ENCODE results near the gene ST3GAL5. TPM values are rescaled to one million over a fixed set of nuclear protein-coding genes. Genes with fewer than 3 reads are reported as not detected.

Gene ST3GAL5
- polyA plus RNA-seq, 1 experiment: 16.0 TPM

GRCh38 chr2:85929096-85930050, 40.6 kb upstream of the ST3GAL5 start:
- CTCF ChIA-PET: interaction anchor here (0.5 to 1.2 kb wide), 3 partner anchors 22 to 69 kb away, joined by 3 read pairs; no protein-coding TSS in a partner anchor
- Histone ChIP-seq H3K4me3 (ENCODE audit: low read depth, low read length) (no peak overlapping the region), H3K36me3 (ENCODE audit: control insufficient read depth, insufficient read depth, low read length) (no peaks in the 10 kb centered on the region), H3K27me3 (ENCODE audit: control insufficient read depth, insufficient read depth, low read length) (no peaks in the 10 kb centered on the region)
- POLR2A ChIA-PET: no interaction called here
- DNase-seq (ENCODE audit: low read depth): no peak
- TF ChIP-seq CTCF (IDR thresholded peaks at IDR 0.05; ENCODE audit: insufficient read depth, low read depth, low read length): no peak

- H3K36me3 ChIP-seq (ENCODE audit: control insufficient read depth, insufficient read depth, low read length): no peaks in the 10 kb centered on the region
- no peak for TF ChIP-seq CTCF (IDR thresholded peaks at IDR 0.05; ENCODE audit: insufficient read depth, low read depth, low read length)
- no peaks in the 10 kb centered on the region for H3K27me3 ChIP-seq (ENCODE audit: control insufficient read depth, insufficient read depth, low read length)
- H3K4me3 ChIP-seq (ENCODE audit: low read depth, low read length): no peak overlapping the region
- ChIA-PET POLR2A (no interaction called here), CTCF (interaction anchor here (0.6 to 1.1 kb wide), 2 partner anchors 24 to 437 kb away, joined by 3 read pairs; no protein-coding TSS in a partner anchor)
- no peak for DNase-seq (ENCODE audit: low read depth)
Measured at GRCh38 chr2:85926931-85927661, 38.3 kb upstream of the ST3GAL5 start.

GRCh38 chr2:85926526-85926925, 37.7 kb upstream of the ST3GAL5 start:
- TF ChIP-seq CTCF (IDR thresholded peaks at IDR 0.05; ENCODE audit: insufficient read depth, low read depth, low read length): no peak
- ChIA-PET POLR2A (no interaction called here), CTCF (interaction anchor here (0.6 kb wide), 1 partner anchor 438 kb away, joined by 3 read pairs; no protein-coding TSS in a partner anchor)

DNA sequence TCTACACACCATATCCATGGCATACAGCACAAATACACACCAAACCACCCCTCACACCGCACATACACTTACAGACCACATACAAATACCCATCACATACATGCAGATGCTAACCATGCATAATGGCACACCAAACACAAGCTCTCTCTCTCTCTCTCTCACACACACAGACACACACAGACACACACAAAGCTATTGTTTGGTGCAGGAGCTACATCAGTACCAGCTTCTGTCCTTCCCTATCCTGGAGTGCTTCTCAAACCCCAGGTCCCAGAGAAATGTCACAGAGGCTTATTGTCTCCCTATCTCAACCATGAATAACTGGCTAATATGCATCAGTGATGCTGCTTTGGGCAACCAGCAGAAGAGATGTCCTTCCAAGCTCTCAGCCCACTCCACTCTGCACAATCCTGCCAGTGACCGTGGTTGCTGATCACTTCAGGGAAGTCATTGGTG, 36.5 kb upstream of the ST3GAL5 start:
- no peaks in the 10 kb centered on the region for H3K27me3 ChIP-seq (ENCODE audit: control insufficient read depth, insufficient read depth, low read length)
- no peak for DNase-seq (ENCODE audit: low read depth)
- no peak overlapping the region for H3K4me3 ChIP-seq (ENCODE audit: low read depth, low read length)
- no peaks in the 10 kb centered on the region for H3K36me3 ChIP-seq (ENCODE audit: control insufficient read depth, insufficient read depth, low read length)
- no peak for TF ChIP-seq CTCF (IDR thresholded peaks at IDR 0.05; ENCODE audit: insufficient read depth, low read depth, low read length)
- CTCF ChIA-PET: interaction anchor here (1.0 kb wide), 1 partner anchor 14 kb away, joined by 3 read pairs; no protein-coding TSS in a partner anchor
- POLR2A ChIA-PET: no interaction called here

More at GRCh38 chr2:85926526-85926925, 37.7 kb upstream of the ST3GAL5 start:
- Histone ChIP-seq H3K4me3 (ENCODE audit: low read depth, low read length) (no peak overlapping the region), H3K36me3 (ENCODE audit: control insufficient read depth, insufficient read depth, low read length) (no peaks in the 10 kb centered on the region), H3K27me3 (ENCODE audit: control insufficient read depth, insufficient read depth, low read length) (no peaks in the 10 kb centered on the region)
- no peak for DNase-seq (ENCODE audit: low read depth)

DNA sequence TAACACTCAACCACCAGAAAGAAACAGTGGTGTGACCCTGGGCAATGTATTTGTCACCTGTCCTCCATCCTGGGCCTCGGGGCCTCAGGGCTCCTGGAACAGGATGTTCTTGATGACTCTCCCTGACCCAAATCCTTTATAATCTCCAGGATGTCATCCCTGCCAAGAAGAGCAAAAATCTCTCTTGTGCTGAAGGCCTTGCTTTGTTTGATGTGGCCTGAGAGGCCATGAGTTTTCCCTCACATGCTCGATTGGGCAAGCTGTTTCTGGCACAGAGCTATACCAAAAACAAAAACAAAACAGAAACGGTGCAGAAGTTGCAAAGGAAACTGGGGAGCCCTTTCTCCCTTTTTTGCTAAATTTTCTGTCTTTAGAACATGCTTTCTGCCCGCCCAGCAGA, 35.7 kb upstream of the ST3GAL5 start:
- Histone ChIP-seq H3K36me3 (ENCODE audit: control insufficient read depth, insufficient read depth, low read length) (no peaks in the 10 kb centered on the region), H3K4me3 (ENCODE audit: low read depth, low read length) (no peak overlapping the region), H3K27me3 (ENCODE audit: control insufficient read depth, insufficient read depth, low read length) (no peaks in the 10 kb centered on the region)
- no peak for TF ChIP-seq CTCF (IDR thresholded peaks at IDR 0.05; ENCODE audit: insufficient read depth, low read depth, low read length)
- DNase-seq (ENCODE audit: low read depth): no peak
- CTCF ChIA-PET: interaction anchor here (1.0 kb wide), 1 partner anchor 14 kb away, joined by 3 read pairs; no protein-coding TSS in a partner anchor
- POLR2A ChIA-PET: no interaction called here

Measured in BJ (cell line).